ENCODE data around the gene BBS9. TPM values are rescaled to one million over a fixed set of nuclear protein-coding genes. Genes with fewer than 3 reads are reported as not detected.

The BBS9 gene
- total and polyA plus RNA-seq, 2 donors (not counting 3 experiments of a cell fraction or from before 2014, with no cell fraction given) = 5.7 to 17.4 TPM

DNA sequence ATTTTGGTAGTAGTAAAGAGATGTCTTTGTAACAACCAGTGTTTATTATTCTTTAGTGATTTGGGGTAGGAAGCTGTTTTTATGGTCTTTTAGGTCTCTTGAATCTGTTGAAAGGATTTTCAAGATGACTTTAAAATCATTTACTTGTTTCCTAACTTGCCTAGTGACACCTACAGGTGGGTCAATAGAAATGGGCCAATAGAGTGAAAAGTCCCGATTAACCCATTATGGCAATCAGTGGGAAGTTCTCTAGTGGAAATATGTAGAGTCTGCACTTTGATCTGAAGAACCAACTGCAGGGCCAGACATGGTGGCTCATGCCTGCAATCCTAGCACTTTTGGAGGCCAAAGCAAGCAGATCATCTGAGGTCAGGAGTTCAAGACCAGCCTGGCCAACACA, 401.3 kb downstream of the BBS9 start:
- FAIRE-seq = no peak
- no peak overlapping the region for H3K27ac ChIP-seq (ENCODE audit: insufficient read depth, low read depth, low read length)
- no peak overlapping the region for H3K4me2 ChIP-seq (ENCODE audit: insufficient read depth, low read length)
- no peaks in the 10 kb centered on the region for H3K79me2 ChIP-seq (ENCODE audit: control insufficient read depth, insufficient read depth, low read length)
- no peak overlapping the region for H3K9ac ChIP-seq (replicated peaks; ENCODE audit: extremely low read depth, insufficient read depth, low read length)
- no peak for TF ChIP-seq MYC (IDR thresholded peaks at IDR 0.05; ENCODE audit: low read depth, low read length)
- TF ChIP-seq, protein P1, sequence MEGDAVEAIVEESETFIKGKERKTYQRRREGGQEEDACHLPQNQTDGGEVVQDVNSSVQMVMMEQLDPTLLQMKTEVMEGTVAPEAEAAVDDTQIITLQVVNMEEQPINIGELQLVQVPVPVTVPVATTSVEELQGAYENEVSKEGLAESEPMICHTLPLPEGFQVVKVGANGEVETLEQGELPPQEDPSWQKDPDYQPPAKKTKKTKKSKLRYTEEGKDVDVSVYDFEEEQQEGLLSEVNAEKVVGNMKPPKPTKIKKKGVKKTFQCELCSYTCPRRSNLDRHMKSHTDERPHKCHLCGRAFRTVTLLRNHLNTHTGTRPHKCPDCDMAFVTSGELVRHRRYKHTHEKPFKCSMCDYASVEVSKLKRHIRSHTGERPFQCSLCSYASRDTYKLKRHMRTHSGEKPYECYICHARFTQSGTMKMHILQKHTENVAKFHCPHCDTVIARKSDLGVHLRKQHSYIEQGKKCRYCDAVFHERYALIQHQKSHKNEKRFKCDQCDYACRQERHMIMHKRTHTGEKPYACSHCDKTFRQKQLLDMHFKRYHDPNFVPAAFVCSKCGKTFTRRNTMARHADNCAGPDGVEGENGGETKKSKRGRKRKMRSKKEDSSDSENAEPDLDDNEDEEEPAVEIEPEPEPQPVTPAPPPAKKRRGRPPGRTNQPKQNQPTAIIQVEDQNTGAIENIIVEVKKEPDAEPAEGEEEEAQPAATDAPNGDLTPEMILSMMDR (IDR thresholded peaks at IDR 0.05; ENCODE audit: extremely low read depth in 1 of 2, insufficient read depth in 1 of 2, low read depth in 1 of 2, low read length in 2 of 2) = no peak
- no peak for TF ChIP-seq FOS (IDR thresholded peaks at IDR 0.05; ENCODE audit: borderline replicate concordance, insufficient read depth, low read length)
- TF ChIP-seq JUN (IDR thresholded peaks at IDR 0.05; ENCODE audit: borderline replicate concordance, insufficient read depth, insufficient read length, low read depth) = no peak
- TF ChIP-seq EZH2 (IDR thresholded peaks at IDR 0.05; ENCODE audit: borderline replicate concordance, low read depth, low read length, severe bottlenecking) = no peak
- TF ChIP-seq POLR2A (IDR thresholded peaks at IDR 0.05; ENCODE audit: low read depth, low read length) = no peak
- no peak for TF ChIP-seq POLR2AphosphoS5 (IDR thresholded peaks at IDR 0.05; ENCODE audit: insufficient read depth, low read depth, low read length)
- TF ChIP-seq, protein P2, sequence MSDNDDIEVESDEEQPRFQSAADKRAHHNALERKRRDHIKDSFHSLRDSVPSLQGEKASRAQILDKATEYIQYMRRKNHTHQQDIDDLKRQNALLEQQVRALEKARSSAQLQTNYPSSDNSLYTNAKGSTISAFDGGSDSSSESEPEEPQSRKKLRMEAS (IDR thresholded peaks at IDR 0.05; ENCODE audit: insufficient read depth, insufficient read length) = no peak
- TF ChIP-seq GATA2 (IDR thresholded peaks at IDR 0.05; ENCODE audit: insufficient read depth, insufficient read length, low read depth, low read length) = no peak
- no peak for DNase-seq (ENCODE audit: low read depth, low spot score)
- intact Hi-C loops (cut with micrococcal nuclease) = no loop called here
- no peaks in the 10 kb centered on the region for H3K9me1 ChIP-seq (replicated peaks; ENCODE audit: control insufficient read depth, extremely low read depth, insufficient read depth, low read length)
- H3K4me3 ChIP-seq (replicated peaks in 1 of 3; ENCODE audit: insufficient read depth in 1 of 3, low read depth in 1 of 3, low read length in 3 of 3) = no peak overlapping the region
- CTCF ChIA-PET = no interaction called here
- H3K36me3 ChIP-seq (ENCODE audit: control insufficient read depth in 2 of 2, extremely low read depth in 1 of 2, insufficient read depth in 2 of 2, low read length in 2 of 2) = no peaks in the 10 kb centered on the region
- dilution Hi-C loops (cut with MboI; ENCODE audit: extremely low pct_ligation_motif_present, low sequenced_read_pairs) = no loop called here
- H3K27me3 ChIP-seq (ENCODE audit: control insufficient read depth in 2 of 2, insufficient read depth in 2 of 2, low read length in 2 of 2) = no peaks in the 10 kb centered on the region
- no peaks in the 10 kb centered on the region for H3K9me3 ChIP-seq (replicated peaks; ENCODE audit: control insufficient read depth, insufficient read depth, low read length)
- POLR2A ChIA-PET = no interaction called here
- BruUV-seq (replicated peaks) = no TSS peak
- H4K20me1 ChIP-seq (replicated peaks; ENCODE audit: control insufficient read depth, extremely low read depth, insufficient read depth, low read length) = no peaks in the 10 kb centered on the region
- H3K4me1 ChIP-seq (ENCODE audit: control insufficient read depth, extremely low read depth, insufficient read depth, low read length) = no peaks in the 10 kb centered on the region
- H2AFZ ChIP-seq (ENCODE audit: low read depth, low read length) = no peak overlapping the region

Measured in endothelial cell of umbilical vein (primary cell).